Keratinocyte (primary cell): ENCODE data around the gene LILRA6.

Experiments used
- CTCF ChIP-seq, 3 experiments: IDR thresholded peaks in 1 of 3; conservative IDR thresholded peaks in 1 of 3; optimal IDR thresholded peaks in 1 of 3; 2 replicates in 2 of 3; 3 replicates in 1 of 3; pipeline versions ENCODE3 to v1.5.1; 2011; ENCODE audit warnings: low read length in 3 of 3, mild to moderate bottlenecking in 3 of 3, moderate library complexity in 2 of 3, control low read depth in 1 of 3, inconsistent platforms in 1 of 3; ENCODE audit not compliant: insufficient read depth in 2 of 3; ENCODE audit errors: extremely low read depth in 1 of 3
- EZH2 ChIP-seq: IDR thresholded peaks from one replicate; pipeline ENCODE4 v1.6.1; 2012; ENCODE audit warnings: inconsistent platforms, mild to moderate bottlenecking, low read length, moderate library complexity

GRCh38 chr19:54262066-54262465, 19.5 kb upstream of the LILRA6 start:
- TF ChIP-seq CTCF (optimal IDR thresholded peaks at IDR 0.05 in 1 of 3, IDR thresholded peaks at IDR 0.05 in 1 of 3, conservative IDR thresholded peaks at IDR 0.05 in 1 of 3; ENCODE audit: extremely low read depth in 1 of 3, insufficient read depth in 2 of 3, low read length in 3 of 3), result no peak
- TF ChIP-seq EZH2, result no peak
